HL-60/S4 treated with retinoic acid at 250 ng/mL for 4 days and 3 days (cell line): ENCODE measurements around the gene RGL3.
"Not testable (repeated sequence)": the region's sequence is repeated elsewhere in the genome, so short reads cannot be mapped to it uniquely, and the experiment has no call there.

Experiments used
- in situ Hi-C: fragments of 300-500 bp; cut with MboI; formaldehyde crosslinking; loops from 2 replicates; pipeline ENCODE4 v1.7.0; 2022; ENCODE audit warnings: low sequenced_read_pairs

RGL3 gene

DNA sequence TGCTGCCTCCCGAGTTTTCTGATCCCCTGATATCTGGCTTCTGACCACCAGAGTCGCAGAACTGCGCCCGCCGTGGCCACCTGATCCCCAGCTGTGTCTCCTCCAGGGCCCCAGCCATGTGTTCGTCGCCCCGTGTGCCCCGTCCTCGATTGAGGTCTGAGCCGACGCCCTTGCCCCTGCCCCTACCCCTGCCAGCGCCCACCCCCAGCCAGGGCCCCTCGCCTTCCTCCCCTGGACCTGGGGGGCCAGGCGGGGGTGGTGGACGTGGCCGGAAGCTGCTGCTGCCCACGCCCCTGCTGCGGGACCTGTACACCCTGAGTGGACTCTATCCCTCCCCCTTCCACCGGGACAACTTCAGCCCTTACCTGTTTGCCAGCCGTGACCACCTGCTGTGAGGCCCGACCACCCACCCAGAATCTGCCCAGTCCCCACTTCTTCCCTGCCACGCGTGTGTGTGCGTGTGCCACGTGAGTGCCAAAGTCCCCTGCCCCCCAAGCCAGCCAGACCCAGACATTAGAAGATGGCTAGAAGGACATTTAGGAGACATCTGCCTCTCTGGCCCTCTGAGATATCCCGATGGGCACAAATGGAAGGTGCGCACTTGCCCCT lies 54.7 kb downstream of the RGL3 start:
- in situ Hi-C loops: no loop called here

DNA sequence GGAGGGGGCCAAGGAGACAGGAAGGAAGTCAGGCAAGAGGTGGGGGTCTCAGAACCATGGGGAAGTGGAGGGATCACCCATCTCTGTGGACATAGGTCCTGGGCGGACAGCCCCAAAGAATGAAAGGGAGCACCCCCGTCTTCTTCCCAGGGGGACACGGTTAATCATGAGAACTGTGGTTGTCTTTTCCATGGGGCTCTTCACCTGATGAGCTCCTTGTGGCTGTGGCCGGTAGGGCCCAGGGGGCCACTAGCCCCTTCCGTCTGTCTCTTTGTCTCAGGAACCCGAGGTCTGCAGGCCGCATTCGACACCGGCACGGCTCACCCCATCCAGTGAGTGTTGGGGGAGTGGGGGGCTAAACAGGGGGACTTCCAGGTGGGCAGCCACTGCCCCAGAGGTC lies 55.2 kb downstream of the RGL3 start:
- in situ Hi-C loops: no loop called here

DNA sequence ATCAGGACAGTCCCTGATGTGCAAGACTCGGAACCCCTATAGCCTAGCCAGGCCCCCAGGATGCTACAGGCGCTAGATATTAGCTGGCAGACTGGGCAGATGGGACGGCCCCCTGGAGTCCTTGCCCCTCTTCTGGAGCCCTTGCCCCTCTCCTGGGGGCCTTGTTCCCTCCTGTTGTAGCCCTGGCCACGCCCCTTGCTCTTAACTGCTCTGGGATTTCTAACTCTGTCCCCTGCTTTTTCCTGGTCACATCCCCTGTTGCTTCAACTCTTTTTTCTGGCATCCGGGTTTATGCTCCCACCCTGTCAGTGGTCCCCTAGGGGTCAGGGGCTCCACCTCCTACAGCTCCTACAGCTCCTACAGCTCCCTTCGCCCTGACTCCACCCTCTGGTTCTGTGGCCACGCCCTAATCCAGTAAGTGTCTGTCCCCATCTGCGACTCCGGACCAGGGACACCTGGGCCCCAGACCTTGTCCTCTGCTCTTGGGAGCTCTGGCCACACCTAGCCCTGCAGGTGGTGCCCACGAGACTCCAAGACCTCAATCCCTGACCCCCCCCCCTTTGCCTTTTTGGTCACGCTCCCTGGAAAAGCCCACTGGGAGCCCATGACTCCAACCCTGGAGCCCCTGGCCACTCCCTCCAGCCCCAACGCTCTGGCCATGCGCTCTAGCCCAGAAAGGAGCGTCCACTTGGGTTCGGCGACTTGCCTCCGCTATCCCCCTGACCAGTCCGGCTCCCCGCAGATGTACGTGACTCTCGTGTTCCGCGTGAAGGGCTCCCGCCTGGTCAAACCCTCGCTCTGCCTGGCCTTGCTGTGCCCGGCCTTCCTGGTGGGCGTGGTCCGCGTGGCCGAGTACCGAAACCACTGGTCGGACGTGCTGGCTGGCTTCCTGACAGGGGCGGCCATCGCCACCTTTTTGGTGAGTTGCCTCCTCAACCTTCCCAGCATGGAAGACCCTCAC lies 57.1 kb downstream of the RGL3 start:
- in situ Hi-C loops: no loop called here

DNA sequence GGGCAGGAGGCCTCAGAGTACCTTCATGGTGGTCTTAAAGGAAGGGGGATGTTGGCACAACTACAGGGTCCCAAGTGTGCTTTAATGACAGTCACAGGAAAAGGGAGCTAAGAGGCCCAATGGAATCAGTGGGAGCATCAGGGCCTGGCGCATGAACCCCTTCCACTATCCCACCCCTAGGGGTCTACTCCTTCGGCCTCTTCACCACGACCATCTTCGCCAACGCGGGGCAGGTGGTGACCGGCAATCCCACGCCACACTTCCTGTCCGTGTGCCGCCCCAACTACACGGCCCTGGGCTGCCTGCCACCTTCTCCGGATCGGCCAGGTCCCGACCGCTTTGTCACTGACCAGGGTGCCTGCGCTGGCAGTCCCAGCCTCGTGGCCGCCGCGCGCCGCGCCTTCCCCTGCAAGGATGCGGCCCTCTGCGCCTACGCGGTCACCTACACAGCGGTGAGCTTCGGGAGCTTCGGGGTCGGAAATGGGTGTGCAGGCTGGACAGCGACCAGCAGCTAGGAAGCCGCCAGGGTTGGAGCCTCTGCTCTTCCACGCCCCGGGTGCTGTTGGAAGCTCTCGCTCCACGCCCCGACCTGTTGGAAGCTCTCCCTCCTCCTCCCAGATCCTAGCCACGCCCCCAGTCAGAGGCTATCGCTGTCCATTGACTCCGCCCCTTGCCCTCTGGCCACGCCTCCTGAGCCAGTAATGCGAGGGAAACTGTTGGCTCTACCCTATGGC lies 57.9 kb downstream of the RGL3 start:
- in situ Hi-C loops: no loop called here

DNA sequence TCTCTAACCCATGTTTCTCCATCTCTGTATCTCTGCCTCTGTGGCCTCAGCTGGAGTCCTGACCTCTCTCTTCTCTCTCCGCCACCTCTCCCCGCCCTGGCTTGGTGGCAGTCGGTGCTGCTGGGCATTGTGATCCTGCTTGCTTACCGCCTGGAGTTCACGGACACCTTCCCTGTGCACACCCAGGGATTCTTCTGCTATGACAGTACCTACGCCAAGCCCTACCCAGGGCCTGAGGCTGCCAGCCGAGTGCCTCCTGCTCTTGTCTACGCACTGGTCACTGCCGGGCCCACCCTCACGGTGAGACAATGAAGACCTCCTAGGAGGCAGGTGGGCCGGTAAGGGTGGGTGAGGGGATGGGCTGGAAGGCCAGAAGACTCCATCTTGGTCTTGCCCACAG lies 59.7 kb downstream of the RGL3 start:
- in situ Hi-C loops: no loop called here

DNA sequence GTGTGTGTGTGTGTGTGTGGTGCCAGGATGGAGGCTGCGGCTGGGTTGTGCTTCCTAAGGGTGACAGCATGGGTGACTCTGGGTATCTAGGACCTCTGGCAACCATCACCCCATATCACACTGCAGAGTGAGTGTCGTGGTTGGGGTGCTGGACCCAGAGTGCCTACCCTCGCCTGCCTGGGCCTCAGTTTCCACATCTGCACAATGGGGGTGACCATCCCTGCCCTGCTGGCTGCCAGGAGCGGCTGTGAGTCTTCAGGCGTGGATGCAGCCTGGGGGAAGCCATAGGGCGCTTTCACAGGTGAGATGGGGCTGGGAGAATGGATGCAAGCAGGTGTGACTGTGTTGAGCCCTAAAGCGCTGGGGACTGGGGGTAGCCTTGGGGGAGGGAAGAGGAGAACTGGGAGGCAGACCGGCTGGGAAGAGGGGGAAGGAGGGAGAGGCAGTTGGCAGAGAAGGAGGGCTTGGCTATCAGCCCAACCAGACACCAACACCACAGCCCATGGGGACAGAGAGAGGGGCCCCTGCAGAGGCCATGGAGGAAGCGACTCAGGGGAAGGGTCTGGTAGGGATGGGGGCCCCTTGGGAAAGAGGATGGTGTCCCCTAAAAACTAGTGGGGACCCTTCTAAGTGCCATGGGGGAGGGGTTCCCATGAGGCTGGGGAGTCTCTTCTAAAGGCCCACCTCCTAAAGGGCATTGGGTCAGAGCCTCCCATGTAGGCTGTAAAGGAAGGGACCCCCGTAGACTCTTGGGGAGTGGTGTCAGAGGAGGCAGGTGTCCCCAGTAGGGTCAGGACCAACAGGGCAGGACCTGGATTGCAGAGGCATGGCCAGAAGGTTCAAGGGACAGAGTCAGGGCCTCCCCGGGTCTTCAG lies 62.2 kb downstream of the RGL3 start:
- in situ Hi-C loops: no loop called here

DNA sequence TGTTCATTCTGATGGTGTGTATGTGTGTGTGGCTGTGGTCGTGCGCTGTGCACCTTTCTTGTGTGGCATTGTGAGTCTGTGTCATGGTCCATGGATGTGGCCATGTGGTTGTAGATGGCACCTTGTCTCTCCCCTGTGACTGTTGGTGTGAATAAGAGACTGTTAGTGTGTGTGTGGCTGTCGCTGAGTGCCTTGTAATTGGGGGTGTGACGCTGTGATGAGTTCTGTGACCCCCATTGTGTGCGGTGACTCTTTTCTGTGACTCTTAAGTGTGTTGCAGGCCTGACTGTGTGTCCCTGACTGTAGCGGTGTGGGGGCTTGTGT lies 63.1 kb downstream of the RGL3 start:
- in situ Hi-C loops: no loop called here

DNA sequence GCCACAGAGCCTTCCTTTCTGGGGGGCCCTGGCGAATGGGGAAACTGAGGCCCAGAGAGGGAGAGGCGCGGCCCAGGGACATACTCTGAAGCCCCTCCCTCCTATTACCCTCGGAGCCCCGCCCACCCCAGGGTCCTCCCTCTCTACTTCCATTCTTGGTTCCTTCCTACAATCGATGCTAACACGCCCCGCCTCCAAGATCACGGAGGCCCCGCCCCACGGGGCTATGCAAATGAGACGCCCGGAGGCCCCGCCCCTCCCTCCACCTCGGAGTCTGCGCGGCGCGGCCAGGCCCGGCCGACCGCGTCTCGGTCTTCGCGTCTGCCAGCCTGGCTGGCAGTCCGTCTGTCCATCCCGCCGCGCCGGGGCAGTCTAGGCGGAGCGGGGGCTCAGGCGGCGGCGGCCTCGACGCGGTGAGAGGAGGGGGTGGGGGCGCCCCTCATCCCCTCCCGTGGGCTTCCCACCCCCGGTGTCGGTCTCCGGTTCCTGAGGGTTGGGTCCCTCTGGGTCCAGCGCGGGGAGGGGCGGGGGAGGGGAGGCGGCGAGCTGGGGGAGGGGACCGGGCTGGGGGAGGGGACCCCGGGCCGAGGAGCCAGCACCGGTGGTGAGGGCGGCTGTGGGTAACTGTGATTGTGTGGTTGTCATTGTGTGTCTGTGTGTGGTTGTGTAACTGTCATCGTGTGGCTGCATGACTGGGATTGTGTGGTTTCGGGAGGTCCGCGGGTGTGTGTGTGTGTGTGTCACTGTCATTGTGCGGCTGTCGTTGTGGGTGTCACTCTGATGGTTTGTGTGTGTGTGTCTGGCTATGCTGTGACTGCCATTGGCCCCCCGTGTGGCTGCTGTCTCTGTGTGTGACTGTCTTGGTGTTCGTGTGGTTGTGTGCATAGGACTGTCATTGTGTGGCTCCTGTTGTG lies 63.7 kb downstream of the RGL3 start, which contains the start of gene PLPPR2:
TSS of gene PLPPR2 (plus strand) at position 273 of the 914 bp plus-strand sequence. CDS start 2,242 bp downstream, outside the sequence.
- in situ Hi-C loops: no loop called here

DNA sequence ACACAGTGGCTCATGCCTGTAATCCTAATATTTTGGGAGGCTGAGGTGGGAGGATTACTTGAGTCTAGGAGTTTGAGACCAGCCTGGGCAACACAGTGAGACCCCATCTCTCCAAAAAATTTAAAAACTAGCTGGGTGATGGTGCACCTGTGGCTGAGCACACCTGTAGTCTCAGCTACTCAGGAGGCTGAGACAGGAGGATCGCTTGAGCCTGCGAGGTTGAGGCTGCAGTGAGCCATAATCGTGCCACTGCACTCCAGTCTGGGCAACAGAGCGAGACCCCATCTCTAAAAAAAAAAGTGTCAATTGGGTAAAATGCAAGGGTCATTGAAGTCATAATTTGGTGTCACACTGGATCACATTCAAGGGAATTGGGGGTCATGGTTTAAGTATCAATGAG lies 65.0 kb downstream of the RGL3 start:
- in situ Hi-C loops: not testable (repeated sequence)

DNA sequence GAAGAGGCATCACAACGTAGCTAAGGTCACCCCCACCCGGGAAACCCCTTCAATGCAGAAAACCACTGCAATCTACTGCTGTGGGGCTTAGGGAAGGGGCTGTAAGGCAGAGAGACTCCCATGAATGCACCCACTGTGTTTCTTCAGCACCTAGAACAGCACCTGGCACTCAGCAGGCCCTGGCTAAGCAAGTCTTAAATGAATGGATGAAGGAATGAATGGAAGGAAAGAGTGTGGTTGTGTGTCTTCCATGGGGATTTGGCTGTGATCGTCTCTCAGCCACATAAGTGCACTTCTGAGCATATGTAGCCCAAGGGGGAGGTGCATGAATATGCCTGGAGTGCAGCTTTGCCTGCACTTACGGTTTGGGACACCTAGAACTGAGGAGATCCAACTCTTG lies 69.9 kb downstream of the RGL3 start:
- in situ Hi-C loops: no loop called here

DNA sequence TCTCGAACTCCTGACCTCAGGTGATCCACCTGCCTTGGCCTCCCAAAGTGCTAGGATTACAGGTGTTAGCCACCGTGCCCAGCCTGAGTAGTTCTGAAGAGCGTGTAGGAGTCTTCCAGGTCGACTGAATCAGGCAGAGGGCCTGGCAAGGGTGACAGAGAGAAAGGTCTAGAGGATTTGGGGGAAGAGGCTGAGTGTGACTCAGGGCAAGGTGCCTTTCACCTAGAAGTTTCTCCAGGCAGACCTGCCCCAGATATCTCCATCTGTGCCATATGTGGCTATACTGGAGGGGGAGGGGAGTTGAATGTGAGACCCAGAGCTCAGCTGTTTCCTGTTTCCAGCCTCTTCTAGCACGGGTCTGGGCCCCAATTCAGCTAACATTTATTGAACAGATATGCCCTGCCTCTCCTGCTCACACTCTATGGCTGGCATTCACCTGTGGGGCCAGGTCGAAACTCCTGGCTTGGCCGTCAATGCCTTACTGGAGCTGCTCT lies 71.5 kb downstream of the RGL3 start:
- in situ Hi-C loops: no loop called here

DNA sequence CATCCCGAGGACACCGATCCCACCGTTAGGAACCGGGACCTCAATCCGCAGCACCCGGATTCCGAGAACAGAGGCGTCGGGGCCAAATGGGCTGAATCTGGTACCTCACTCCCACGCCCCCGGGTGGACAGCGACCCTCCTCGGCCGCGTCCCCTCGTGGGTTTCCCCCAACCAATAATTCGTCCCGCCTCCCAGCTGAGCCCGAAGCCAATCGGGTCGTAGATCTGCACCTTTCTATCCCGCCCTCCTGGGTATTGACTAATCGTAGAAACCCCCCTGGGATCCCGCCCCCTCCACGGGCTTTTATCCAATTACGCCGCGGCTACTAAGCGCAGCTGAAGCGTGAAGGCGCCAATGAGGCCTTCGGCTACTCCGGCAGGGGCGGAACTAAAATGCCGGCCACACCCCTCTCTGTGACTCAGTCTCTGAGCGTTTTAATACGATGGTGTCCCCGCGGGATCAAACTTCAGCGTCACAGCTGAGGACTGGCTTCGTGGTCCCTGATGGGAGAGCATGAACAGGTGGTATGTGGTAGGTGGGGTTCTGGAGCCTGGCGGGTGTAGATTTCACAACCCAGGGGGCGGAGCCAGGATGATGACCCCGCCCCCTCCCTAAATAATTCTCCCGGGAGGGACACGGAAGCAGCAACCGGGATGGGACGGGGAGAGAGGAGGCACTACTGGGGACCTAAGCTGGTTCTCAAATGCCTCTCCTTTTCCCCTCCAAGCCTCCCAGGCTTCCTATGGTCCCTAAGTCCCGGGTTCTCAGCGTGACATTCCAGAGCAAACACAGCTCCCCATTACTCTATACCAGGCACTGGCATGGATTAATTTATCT lies 72.8 kb downstream of the RGL3 start, which contains the start of the genes CCDC159 and TMEM205:
TSS of gene CCDC159 (plus strand) at position 416 of the 837 bp plus-strand sequence. CDS start at position 504, 88 bp downstream.
TSS of gene TMEM205 (minus strand) at position 165 of the 837 bp plus-strand sequence. CDS start 649 bp downstream, outside the sequence.
- in situ Hi-C loops: no loop called here

DNA sequence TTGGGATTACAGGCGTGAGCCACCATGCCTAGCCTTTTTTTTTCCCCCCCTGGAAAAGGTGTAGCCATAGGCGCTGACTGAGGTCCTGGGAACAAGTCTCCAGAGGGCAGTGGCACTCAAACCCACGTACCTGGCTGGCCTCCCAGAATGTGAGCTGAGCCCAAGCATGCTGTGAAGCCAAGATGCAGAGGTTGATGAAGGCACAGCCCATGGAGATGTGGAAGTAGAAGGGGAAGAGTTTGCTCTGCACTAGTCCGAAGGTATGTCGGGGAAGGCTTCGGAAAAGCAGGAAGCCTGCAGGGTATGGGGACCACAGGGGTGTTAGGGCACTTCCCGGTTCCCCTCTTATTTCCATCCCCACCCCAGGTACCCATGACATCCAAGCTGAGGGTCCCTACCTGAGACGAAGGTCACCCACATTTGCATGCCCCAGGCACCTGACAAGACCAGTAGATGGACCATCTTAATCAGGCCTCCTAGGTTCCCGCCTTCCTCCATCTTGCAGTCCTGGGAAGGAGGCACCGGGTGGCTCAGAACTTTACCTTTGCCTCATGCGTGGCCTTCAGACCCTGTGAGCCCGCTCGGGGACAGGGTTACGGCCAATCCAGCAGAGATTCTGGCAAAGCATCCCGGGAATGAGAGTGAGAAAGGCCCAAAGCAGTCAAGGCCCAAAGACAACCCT lies 73.9 kb downstream of the RGL3 start:
- in situ Hi-C loops: no loop called here
